Bronchial epithelial cell (primary cell): Measurements from ENCODE around the gene UTP15. TPM values are rescaled to one million over a fixed set of nuclear protein-coding genes. Genes with fewer than 3 reads are reported as not detected.
A peak's percentile ranks its signal among the peaks of the same experiment; 100 is the strongest.

ENCODE experiments used
- DNase-seq: peaks from one replicate; pipeline ENCODE4 v3.0.0-alpha.2; 2010; ENCODE audit warnings: low read depth
- FAIRE-seq: peaks from 2 replicates; lab custom pipeline; 2011; peaks lifted over from hg19 to GRCh38; lab: Jason Lieb, UNC
- H3K27me3 ChIP-seq: 2 replicates; pipeline ENCODE4 v1.5.1; 2011; ENCODE audit warnings: low read length; ENCODE audit not compliant: control insufficient read depth, insufficient read depth
- H3K36me3 ChIP-seq: 2 replicates; pipeline ENCODE4 v1.5.1; 2011; ENCODE audit warnings: low read length; ENCODE audit not compliant: control insufficient read depth, insufficient read depth
- H3K4me3 ChIP-seq: 2 replicates; pipeline ENCODE4 v1.5.1; 2011; ENCODE audit warnings: mild to moderate bottlenecking, low read depth, low read length, control low read depth
- CTCF ChIP-seq: IDR thresholded peaks from 2 replicates; pipeline ENCODE4 v1.5.1; 2011; ENCODE audit warnings: mild to moderate bottlenecking, moderate library complexity, low read length, control low read depth, inconsistent platforms; ENCODE audit not compliant: insufficient read depth, severe bottlenecking
- total RNA-seq: library from RNA; depleted of rRNA; stranded (reverse); fragments of >200 nt; gene quantifications from 2 replicates; pipeline ENCODE4 v1.2.1, GENCODE V29; 2014

UTP15 gene
- total RNA-seq, 1 donor from 2014 or later = 45.0 TPM

- Histone ChIP-seq H3K4me3 (no peak overlapping the region), H3K27me3 (no peaks in the 10 kb centered on the region), H3K36me3 (no peaks in the 10 kb centered on the region)
- DNase-seq = no peak
- FAIRE-seq = no peak
- TF ChIP-seq CTCF = no peak
Measured at GRCh38 chr5:73606206-73606753, 40.7 kb downstream of the UTP15 start.

- Histone ChIP-seq H3K36me3 (no peaks in the 10 kb centered on the region), H3K4me3 (no peak overlapping the region), H3K27me3 (no peaks in the 10 kb centered on the region)
- no peak for TF ChIP-seq CTCF
- no peak for FAIRE-seq
- no peak for DNase-seq
Measured at GRCh38 chr5:73607228-73607627, 41.7 kb downstream of the UTP15 start.

GRCh38 chr5:73612799-73613198, 47.3 kb downstream of the UTP15 start:
- Histone ChIP-seq H3K36me3 (no peaks in the 10 kb centered on the region), H3K4me3 (no peak overlapping the region), H3K27me3 (no peaks in the 10 kb centered on the region)
- FAIRE-seq (no peak), DNase-seq (no peak)
- TF ChIP-seq CTCF = no peak

- no peak overlapping the region for H3K4me3 ChIP-seq
- DNase-seq (peak; percentile 87), FAIRE-seq (peak; percentile 98)
- H3K36me3 ChIP-seq = no peaks in the 10 kb centered on the region
- no peak for TF ChIP-seq CTCF
- H3K27me3 ChIP-seq = no peaks in the 10 kb centered on the region
Measured at GRCh38 chr5:73615085-73615484, 49.5 kb downstream of the UTP15 start.

- no peak for FAIRE-seq
Measured at GRCh38 chr5:73615947-73616346, 50.4 kb downstream of the UTP15 start.

More at GRCh38 chr5:73615947-73616346, 50.4 kb downstream of the UTP15 start:
- no peaks in the 10 kb centered on the region for H3K27me3 ChIP-seq
- DNase-seq = no peak
- no peak overlapping the region for H3K4me3 ChIP-seq
- TF ChIP-seq CTCF = no peak
- no peaks in the 10 kb centered on the region for H3K36me3 ChIP-seq
